Hepatocyte (in vitro differentiated cells): ENCODE measurements around the gene HSPBP1. TPM values are rescaled to one million over a fixed set of nuclear protein-coding genes. Genes with fewer than 3 reads are reported as not detected.

Experiments used
- DNase-seq: peaks from one replicate; pipeline ENCODE4 v3.0.0-alpha.2; 2016; ENCODE audit warnings: low spot score
- H2AFZ ChIP-seq: fragments of 200-600 bp; sonication (generic); 2 replicates; pipeline ENCODE4 v1.6.0; 2016; ENCODE audit warnings: antibody characterized with exemption, mild to moderate bottlenecking
- H3K27ac ChIP-seq: fragments of 200-600 bp; sonication (generic); 2 replicates; pipeline ENCODE4 v1.5.1; 2016; ENCODE audit warnings: mild to moderate bottlenecking
- H3K27me3 ChIP-seq: fragments of 200-600 bp; sonication (generic); 2 replicates; pipeline ENCODE4 v1.6.1; 2016
- H3K36me3 ChIP-seq: fragments of 200-600 bp; sonication (generic); replicated peaks from 2 replicates; pipeline ENCODE4 v1.5.1; 2016; ENCODE audit warnings: low read depth; ENCODE audit not compliant: insufficient read depth
- H3K4me1 ChIP-seq: fragments of 200-600 bp; sonication (generic); 2 replicates; pipeline ENCODE4 v1.5.1; 2016; ENCODE audit warnings: mild to moderate bottlenecking, moderate library complexity; ENCODE audit not compliant: insufficient read depth
- H3K4me2 ChIP-seq: fragments of 200-600 bp; sonication (generic); 2 replicates; pipeline ENCODE4 v1.6.0; 2016
- H3K4me3 ChIP-seq: fragments of 200-600 bp; sonication (generic); 2 replicates; pipeline ENCODE4 v1.5.1; 2016; ENCODE audit warnings: mild to moderate bottlenecking
- H3K79me2 ChIP-seq: fragments of 200-600 bp; sonication (generic); 2 replicates; pipeline ENCODE4 v1.6.0; 2017; ENCODE audit warnings: mild to moderate bottlenecking
- H3K9me2 ChIP-seq: fragments of 200-600 bp; sonication (generic); replicated peaks from 2 replicates; pipeline ENCODE4 v1.6.0; 2017; ENCODE audit warnings: mild to moderate bottlenecking; ENCODE audit not compliant: insufficient read depth
- H3K9me3 ChIP-seq: fragments of 200-600 bp; sonication (generic); 2 replicates; pipeline ENCODE4 v1.5.1; 2016; ENCODE audit warnings: low read depth, mild to moderate bottlenecking
- H4K20me1 ChIP-seq: fragments of 200-600 bp; sonication (generic); 2 replicates; pipeline ENCODE4 v1.6.0; 2016; ENCODE audit warnings: mild to moderate bottlenecking; ENCODE audit not compliant: insufficient read depth, poor library complexity, severe bottlenecking
- CTCF ChIP-seq: fragments of 200-600 bp; sonication (generic); IDR thresholded peaks from 2 replicates; pipeline ENCODE4 v1.5.1; 2016; ENCODE audit warnings: antibody characterized with exemption, mild to moderate bottlenecking; ENCODE audit not compliant: poor library complexity
- EZH2 ChIP-seq: fragments of 200-600 bp; sonication (generic); IDR thresholded peaks from 2 replicates; pipeline ENCODE4 v1.6.1; 2016; ENCODE audit warnings: antibody characterized with exemption, mild to moderate bottlenecking, borderline replicate concordance
- EZH2phosphoT487 ChIP-seq: fragments of 200-600 bp; sonication (generic); IDR thresholded peaks from one replicate; pipeline ENCODE4 v1.6.1; 2018; ENCODE audit warnings: antibody characterized with exemption, mild to moderate bottlenecking, low read depth, moderate library complexity; ENCODE audit not compliant: unreplicated experiment, severe bottlenecking
- WGBS: methylation state at CpG from one replicate; pipeline ENCODE4 v1.1.6; 2016; ENCODE audit warnings: low lambda C conversion rate; ENCODE audit errors: missing lambda C conversion rate; 5-methylcytosine and 5-hydroxymethylcytosine counted together
- polyA plus RNA-seq: library from polyadenylated mRNA; unstranded; fragments of >200 nt; fragmentation: Nextera tagmentation; extraction: Ambion mirVana; gene quantifications from 2 replicates; pipeline ENCODE4 v1.2.1, GENCODE V29; 2016
- total RNA-seq: library from RNA; depleted of rRNA; stranded (reverse); fragments of >200 nt; gene quantifications from 2 replicates; pipeline ENCODE4 v1.2.3, GENCODE V29; 2014

Gene HSPBP1
- total and polyA plus RNA-seq, 2 experiments from 2014 or later, result 31.5 to 52.2 TPM

- TF ChIP-seq EZH2 (no peak), CTCF (no peak), EZH2phosphoT487 (no peak)
- Histone ChIP-seq H4K20me1 (peaks cover 55% of the 10 kb centered on the region), H3K9me2 (no peaks in the 10 kb centered on the region), H2AFZ (no peak overlapping the region), H3K4me3 (peak overlapping the region; percentile 53), H3K27me3 (no peaks in the 10 kb centered on the region), H3K36me3 (no peaks in the 10 kb centered on the region), H3K9me3 (no peaks in the 10 kb centered on the region), H3K4me1 (peaks cover 25% of the 10 kb centered on the region), H3K27ac (peak overlapping the region; percentile 94), H3K79me2 (peaks cover 61% of the 10 kb centered on the region), H3K4me2 (peak overlapping the region; percentile 97)
- DNase-seq, result peak; percentile 48
- WGBS, result 4% methylated on average over 38 of the region's 51 CpGs
Measured at GRCh38 chr19:55257461-55258420, 22.2 kb downstream of the HSPBP1 start.

GRCh38 chr19:55256562-55257460 lies 23.1 kb downstream of the HSPBP1 start:
- H3K9me3 ChIP-seq, result no peaks in the 10 kb centered on the region
- no peak for TF ChIP-seq CTCF
- TF ChIP-seq EZH2phosphoT487, result no peak
- TF ChIP-seq EZH2, result no peak
- H3K27ac ChIP-seq, result peak overlapping the region; percentile 60
- H3K27me3 ChIP-seq, result no peaks in the 10 kb centered on the region
- H3K4me3 ChIP-seq, result peak overlapping the region; percentile 53
- peaks cover 64% of the 10 kb centered on the region for H4K20me1 ChIP-seq
- H3K79me2 ChIP-seq, result peaks cover 70% of the 10 kb centered on the region
- H3K4me1 ChIP-seq, result peaks cover 25% of the 10 kb centered on the region
- WGBS, result 66% methylated on average over 22 of the region's 22 CpGs
- H3K4me2 ChIP-seq, result peak overlapping the region; percentile 97
- DNase-seq, result no peak
- H3K36me3 ChIP-seq, result no peaks in the 10 kb centered on the region
- no peaks in the 10 kb centered on the region for H3K9me2 ChIP-seq
- no peak overlapping the region for H2AFZ ChIP-seq

- Histone ChIP-seq H3K4me1 (peaks cover 25% of the 10 kb centered on the region), H3K9me3 (no peaks in the 10 kb centered on the region), H2AFZ (no peak overlapping the region), H3K4me3 (no peak overlapping the region), H3K4me2 (peak overlapping the region; percentile 97), H3K27ac (peak overlapping the region; percentile 60), H3K9me2 (no peaks in the 10 kb centered on the region), H3K36me3 (no peaks in the 10 kb centered on the region), H3K27me3 (no peaks in the 10 kb centered on the region), H3K79me2 (peaks cover 80% of the 10 kb centered on the region), H4K20me1 (peaks cover 74% of the 10 kb centered on the region)
- WGBS, result 75% methylated on average over 17 of the region's 17 CpGs
- no peak for TF ChIP-seq EZH2phosphoT487
- TF ChIP-seq CTCF, result no peak
- TF ChIP-seq EZH2, result no peak
- DNase-seq, result no peak
Measured at GRCh38 chr19:55255618-55256423, 24.1 kb downstream of the HSPBP1 start.
